A549 (cell line): ENCODE results near the gene MAP3K8. TPM values are rescaled to one million over a fixed set of nuclear protein-coding genes. Genes with fewer than 3 reads are reported as not detected.
A peak's percentile ranks its signal among the peaks of the same experiment; 100 is the strongest.

Experiments used
- ATAC-seq, 2 experiments: fragments of 200-7000 bp in 1 of 2; fragments of >200 bp in 1 of 2; cut with Nextera tagmentation in 1 of 2; cut with Tn5 transposase in 1 of 2; 3 replicates each; pipeline versions ENCODE4 v1.8.0 to v1.9.1; 2018 to 2020; ENCODE audit warnings: mild to moderate bottlenecking in 1 of 2, moderate library complexity in 1 of 2
- CTCF ChIA-PET: fragments of 300-600 bp; sonication (Branson Sonifier 250); formaldehyde crosslinking; extraction: SDS; loops from one replicate; lab custom pipeline; 2021; ENCODE audit warnings: antibody characterized with exemption, inconsistent platforms; lab: Yijun Ruan, JAX
- POLR2A ChIA-PET: fragments of 350-600 bp; formaldehyde crosslinking; extraction: SDS; loops from one replicate; lab custom pipeline; 2021; ENCODE audit warnings: antibody characterized with exemption, inconsistent platforms; lab: Yijun Ruan, JAX
- DNase-seq, 2 experiments: peaks; one replicate each; pipeline versions ENCODE4 v3.0.0 to v3.0.0-alpha.2; 2011 to 2016; ENCODE audit warnings: low read depth in 1 of 2, low spot score in 1 of 2
- FAIRE-seq: peaks from 2 replicates; lab custom pipeline; 2011; peaks lifted over from hg19 to GRCh38; lab: Jason Lieb, UNC
- H3K27ac ChIP-seq, 2 experiments: fragments of >200 bp; sonication (Bioruptor Twin); formaldehyde crosslinking; 3 replicates each; pipeline ENCODE4 v1.5.1; 2016 to 2017
- H3K4me1 ChIP-seq: fragments of >200 bp; sonication (Bioruptor Twin); formaldehyde crosslinking; 3 replicates; pipeline ENCODE4 v1.6.1; 2016
- H3K4me2 ChIP-seq: fragments of >200 bp; sonication (Bioruptor Twin); formaldehyde crosslinking; 3 replicates; pipeline ENCODE4 v1.6.1; 2016
- H3K4me3 ChIP-seq: fragments of >200 bp; sonication (Bioruptor Twin); formaldehyde crosslinking; 3 replicates; pipeline ENCODE4 v1.5.1; 2016
- H3K9me3 ChIP-seq: fragments of >200 bp; sonication (Bioruptor Twin); formaldehyde crosslinking; 3 replicates; pipeline ENCODE4 v1.6.1; 2016
- BCL3 ChIP-seq: fragments of >200 bp; sonication (Bioruptor Twin); formaldehyde crosslinking; IDR thresholded peaks from 3 replicates; pipeline ENCODE4 v1.6.1; 2016
- BHLHE40 ChIP-seq: IDR thresholded peaks from 2 replicates; pipeline ENCODE4 v1.6.1; 2012; ENCODE audit warnings: low read depth, low read length, inconsistent platforms
- CHD2 ChIP-seq: fragments of 150-350 bp; IDR thresholded peaks from 2 replicates; pipeline ENCODE4 v1.6.1; 2014; ENCODE audit warnings: low read length; ENCODE audit not compliant: partially characterized antibody
- EHMT2 ChIP-seq: fragments of 200-600 bp; sonication (generic); IDR thresholded peaks from 2 replicates; pipeline ENCODE4 v1.6.1; 2016; ENCODE audit warnings: antibody characterized with exemption, low read depth, mild to moderate bottlenecking, moderate library complexity
- ELK1 ChIP-seq: fragments of 150-350 bp; IDR thresholded peaks from 2 replicates; pipeline ENCODE4 v1.6.1; 2014; ENCODE audit warnings: low read depth, mild to moderate bottlenecking, low read length
- FOSL2 ChIP-seq, 2 experiments: fragments of 450-650 bp in 1 of 2; fragments of >200 bp in 1 of 2; sonication (Bioruptor Twin) in 1 of 2; formaldehyde crosslinking; IDR thresholded peaks; 2 replicates each; pipeline versions ENCODE4 v1.5.0 to v1.6.1; 2016 to 2020; ENCODE audit warnings: mild to moderate bottlenecking in 1 of 2, moderate library complexity in 1 of 2
- HDAC2 ChIP-seq: fragments of 200-600 bp; sonication (generic); IDR thresholded peaks from 2 replicates; pipeline ENCODE4 v1.6.1; 2016
- HEYL ChIP-seq: fragments of 250-450 bp; sonication (Bioruptor Pico); IDR thresholded peaks from 2 replicates; pipeline ENCODE4 v1.8.0; 2021; ENCODE audit warnings: mild to moderate bottlenecking, moderate library complexity
- HOXB13 ChIP-seq: fragments of 250-450 bp; sonication (Bioruptor Pico); IDR thresholded peaks from 2 replicates; pipeline ENCODE4 v1.5.0; 2020; ENCODE audit warnings: low read depth, mild to moderate bottlenecking, moderate library complexity
- HOXB5 ChIP-seq: fragments of 250-450 bp; sonication (Bioruptor Pico); IDR thresholded peaks from 2 replicates; pipeline ENCODE4 v1.5.0; 2020; ENCODE audit warnings: mild to moderate bottlenecking, moderate library complexity
- JUN ChIP-seq, 2 experiments: fragments of >200 bp; sonication (Bioruptor Twin); formaldehyde crosslinking; IDR thresholded peaks; 2 replicates in 1 of 2; 3 replicates in 1 of 2; pipeline ENCODE4 v1.6.1; 2016 to 2017
- KDM5A ChIP-seq: fragments of 200-600 bp; sonication (generic); IDR thresholded peaks from 2 replicates; pipeline ENCODE4 v1.6.1; 2016; ENCODE audit warnings: antibody characterized with exemption, mild to moderate bottlenecking
- MAFK ChIP-seq: fragments of 450-650 bp; IDR thresholded peaks from 2 replicates; pipeline ENCODE4 v1.6.1; 2014; ENCODE audit not compliant: partially characterized antibody
- MAX ChIP-seq: IDR thresholded peaks from 2 replicates; pipeline ENCODE4 v1.6.1; 2012
- NFE2L2 ChIP-seq: fragments of 150-350 bp; conservative IDR thresholded peaks from 2 replicates; pipeline ENCODE4 v1.6.1; 2014; ENCODE audit warnings: low read length
- POLR2A ChIP-seq: IDR thresholded peaks from 2 replicates; pipeline ENCODE4 v1.6.1; 2012; ENCODE audit warnings: mild to moderate bottlenecking, low read length
- RCOR1 ChIP-seq: fragments of 150-350 bp; IDR thresholded peaks from 2 replicates; pipeline ENCODE4 v1.6.1; 2014; ENCODE audit warnings: antibody characterized with exemption, low read length, low read depth
- RFX5 ChIP-seq: fragments of 450-650 bp; IDR thresholded peaks from 2 replicates; pipeline ENCODE4 v1.7.1; 2014; ENCODE audit warnings: antibody characterized with exemption, mild to moderate bottlenecking, moderate library complexity
- ZFP36 ChIP-seq: fragments of 450-650 bp; IDR thresholded peaks from 2 replicates; pipeline ENCODE4 v1.6.1; 2014; ENCODE audit warnings: borderline replicate concordance; ENCODE audit not compliant: partially characterized antibody
- ZSCAN20 ChIP-seq: fragments of 250-450 bp; sonication (Bioruptor Pico); IDR thresholded peaks from 2 replicates; pipeline ENCODE4 v1.8.0; 2022; ENCODE audit warnings: mild to moderate bottlenecking, moderate library complexity
- WGBS: methylation state at CpG from one replicate; pipeline ENCODE4 v1.1.6; 2017; ENCODE audit errors: missing lambda C conversion rate; 5-methylcytosine and 5-hydroxymethylcytosine counted together
- polyA plus RNA-seq, 4 experiments: library from polyadenylated mRNA; depleted of rRNA in 3 of 4; stranded (reverse); fragments of >200 nt; fragmentation: RNase III in 1 of 4; extraction: RNeasy Plus Mini Kit Qiagen cat#74134 plus additional on column Dnase treatment in 1 of 4; gene quantifications; 2 replicates in 3 of 4; 3 replicates in 1 of 4; pipeline ENCODE4 v1.2.3, GENCODE V29; 2011 to 2017
- TF ChIP-seq, protein P1 (sequence below): fragments of 250-450 bp; sonication (Bioruptor Pico); IDR thresholded peaks from 2 replicates; pipeline ENCODE4 v1.5.0; 2021; ENCODE audit warnings: mild to moderate bottlenecking, moderate library complexity, borderline replicate concordance
- TF ChIP-seq, protein P2 (sequence below): IDR thresholded peaks from 2 replicates; pipeline ENCODE4 v1.6.1; 2012

Gene MAP3K8
- polyA plus RNA-seq, 2 of the 4 experiments (the other 2 are of a cell fraction) = 26.4 to 50.8 TPM

DNA sequence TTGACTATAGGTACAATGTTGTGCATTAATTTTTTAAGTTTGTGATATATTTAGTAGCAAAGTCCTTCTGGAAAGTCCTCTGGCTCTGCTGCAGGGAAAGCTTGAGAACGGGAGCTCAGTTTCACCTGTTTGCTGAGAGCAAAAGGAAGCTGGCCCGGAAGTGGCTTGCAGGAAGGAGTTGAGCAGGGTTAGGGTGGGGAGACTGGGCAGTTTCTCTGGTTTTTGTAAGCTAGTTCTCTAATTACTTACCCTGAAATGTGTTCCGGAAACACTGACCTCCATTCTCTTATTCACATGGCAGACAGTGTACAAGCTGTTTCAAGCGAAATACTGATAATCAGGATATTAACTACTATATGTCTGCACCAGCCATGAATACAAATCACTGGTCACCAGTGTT is 22.3 kb downstream of the MAP3K8 start:
- WGBS = 87% methylated on average over 4 of the region's 4 CpGs
- FAIRE-seq = no peak
- POLR2A ChIA-PET = no interaction called here
- Histone ChIP-seq H3K4me1 (peaks cover 33% of the 10 kb centered on the region), H3K27ac (no peak overlapping the region; a peak in 1 of 6 replicates), H3K4me2 (no peak overlapping the region)
- TF ChIP-seq, protein P1, sequence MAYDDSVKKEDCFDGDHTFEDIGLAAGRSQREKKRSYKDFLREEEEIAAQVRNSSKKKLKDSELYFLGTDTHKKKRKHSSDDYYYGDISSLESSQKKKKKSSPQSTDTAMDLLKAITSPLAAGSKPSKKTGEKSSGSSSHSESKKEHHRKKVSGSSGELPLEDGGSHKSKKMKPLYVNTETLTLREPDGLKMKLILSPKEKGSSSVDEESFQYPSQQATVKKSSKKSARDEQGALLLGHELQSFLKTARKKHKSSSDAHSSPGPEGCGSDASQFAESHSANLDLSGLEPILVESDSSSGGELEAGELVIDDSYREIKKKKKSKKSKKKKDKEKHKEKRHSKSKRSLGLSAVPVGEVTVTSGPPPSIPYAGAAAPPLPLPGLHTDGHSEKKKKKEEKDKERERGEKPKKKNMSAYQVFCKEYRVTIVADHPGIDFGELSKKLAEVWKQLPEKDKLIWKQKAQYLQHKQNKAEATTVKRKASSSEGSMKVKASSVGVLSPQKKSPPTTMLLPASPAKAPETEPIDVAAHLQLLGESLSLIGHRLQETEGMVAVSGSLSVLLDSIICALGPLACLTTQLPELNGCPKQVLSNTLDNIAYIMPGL (CRISPR knock-in tag) = no peak
- TF ChIP-seq BHLHE40 (no peak), ELK1 (no peak), RCOR1 (no peak), KDM5A (no peak), NFE2L2 (no peak), HEYL (no peak), POLR2A (no peak), ZFP36 (no peak), EHMT2 (no peak), MAFK (no peak), HOXB13 (CRISPR knock-in tag) (no peak), CHD2 (no peak), JUN (IDR thresholded peaks at IDR 0.05) (no peak), MAX (no peak), RFX5 (no peak)
- TF ChIP-seq, all 56 proteins: peak for 0
- H3K9me3 ChIP-seq = no peaks in the 10 kb centered on the region
- no peak overlapping the region for H3K4me3 ChIP-seq
- DNase-seq (no peak), ATAC-seq (no peak)
- CTCF ChIA-PET = interaction anchor here (1.7 kb wide), 1 partner anchor 135 kb away, joined by 8 read pairs; no protein-coding TSS in a partner anchor

DNA sequence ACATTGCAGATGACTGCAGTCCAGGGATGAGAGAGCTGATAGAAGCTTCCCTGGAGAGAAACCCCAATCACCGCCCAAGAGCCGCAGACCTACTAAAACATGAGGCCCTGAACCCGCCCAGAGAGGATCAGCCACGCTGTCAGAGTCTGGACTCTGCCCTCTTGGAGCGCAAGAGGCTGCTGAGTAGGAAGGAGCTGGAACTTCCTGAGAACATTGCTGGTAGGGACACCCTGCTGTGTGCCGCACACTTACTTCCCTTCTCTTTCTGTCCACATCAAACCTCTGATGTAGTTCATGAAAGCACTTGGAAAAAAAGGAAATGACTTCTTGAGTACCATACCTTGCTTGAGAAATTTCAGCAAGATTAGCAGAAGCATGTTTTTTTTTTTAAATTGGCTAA is 25.3 kb downstream of the MAP3K8 start:
- POLR2A ChIA-PET = interaction anchor here (0.6 kb wide), 1 partner anchor 26 kb away, joined by 3 read pairs; no protein-coding TSS in a partner anchor
- 91% methylated on average over 6 of the region's 6 CpGs for WGBS

More for the DNA sequence above, 25.3 kb downstream of the MAP3K8 start:
- TF ChIP-seq RFX5 (no peak), FOSL2 (IDR thresholded peaks at IDR 0.05) (no peak), FOSL2 (CRISPR knock-in tag; IDR thresholded peaks at IDR 0.05) (no peak), ZSCAN20 (CRISPR knock-in tag) (no peak), KDM5A (no peak), HOXB5 (CRISPR knock-in tag) (no peak), BCL3 (no peak), HDAC2 (no peak), BHLHE40 (no peak)
- TF ChIP-seq, protein P1 (CRISPR knock-in tag) = no peak
- TF ChIP-seq, protein P2, sequence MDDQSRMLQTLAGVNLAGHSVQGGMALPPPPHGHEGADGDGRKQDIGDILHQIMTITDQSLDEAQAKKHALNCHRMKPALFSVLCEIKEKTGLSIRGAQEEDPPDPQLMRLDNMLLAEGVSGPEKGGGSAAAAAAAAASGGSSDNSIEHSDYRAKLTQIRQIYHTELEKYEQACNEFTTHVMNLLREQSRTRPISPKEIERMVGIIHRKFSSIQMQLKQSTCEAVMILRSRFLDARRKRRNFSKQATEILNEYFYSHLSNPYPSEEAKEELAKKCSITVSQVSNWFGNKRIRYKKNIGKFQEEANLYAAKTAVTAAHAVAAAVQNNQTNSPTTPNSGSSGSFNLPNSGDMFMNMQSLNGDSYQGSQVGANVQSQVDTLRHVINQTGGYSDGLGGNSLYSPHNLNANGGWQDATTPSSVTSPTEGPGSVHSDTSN = no peak
- Histone ChIP-seq H3K4me1 (peaks cover 35% of the 10 kb centered on the region), H3K27ac (no peak overlapping the region; a peak in 1 of 6 replicates), H3K4me3 (no peak overlapping the region), H3K4me2 (no peak overlapping the region), H3K9me3 (no peaks in the 10 kb centered on the region)
- no peak for DNase-seq
- ATAC-seq = peak in 1 of 2 experiments; percentile 13; a peak in 3 of 6 replicates
- CTCF ChIA-PET = interaction anchor here (0.7 to 2.2 kb wide), 7 partner anchors 17 to 132 kb away, joined by 3 to 10 read pairs (median 4); no protein-coding TSS in a partner anchor
- FAIRE-seq = no peak
